WTC11 (cell line): Measurements from ENCODE around the gene DNAJC21. TPM values are rescaled to one million over a fixed set of nuclear protein-coding genes. Genes with fewer than 3 reads are reported as not detected.

Experiments
- ATAC-seq: fragments of 200-7000 bp; cut with Tn5 transposase; 2 replicates; pipeline ENCODE4 v1.10.0; 2021; ENCODE audit warnings: mild to moderate bottlenecking, moderate library complexity
- CTCF ChIA-PET: fragments of 300-600 bp; sonication (Branson Sonifier 250); formaldehyde crosslinking; loops from one replicate; lab custom pipeline; 2021; ENCODE audit warnings: antibody characterized with exemption; lab: Charles Lee
- POLR2A ChIA-PET: fragments of 350-600 bp; sonication (Branson Sonifier 250); formaldehyde crosslinking; loops from one replicate; lab custom pipeline; 2021; ENCODE audit warnings: antibody characterized with exemption; lab: Charles Lee
- DNase-seq: peaks from one replicate; pipeline ENCODE4 v3.0.0; 2021; ENCODE audit warnings: low spot score
- H3K27ac Mint-ChIP-seq: 2 replicates; pipeline ENCODE4 v1.8.0; 2021; ENCODE audit warnings: mixed read lengths
- H3K27me3 Mint-ChIP-seq: 2 replicates; pipeline ENCODE4 v1.8.0; 2021; ENCODE audit warnings: low read depth, mild to moderate bottlenecking, moderate library complexity, mixed read lengths
- H3K36me3 Mint-ChIP-seq: 2 replicates; pipeline ENCODE4 v1.8.0; 2021; ENCODE audit warnings: mixed read lengths
- H3K4me1 Mint-ChIP-seq: 2 replicates; pipeline ENCODE4 v1.8.0; 2022; ENCODE audit warnings: mixed read lengths
- H3K4me3 Mint-ChIP-seq: 2 replicates; pipeline ENCODE4 v1.8.0; 2021; ENCODE audit warnings: mild to moderate bottlenecking, moderate library complexity, mixed read lengths
- H3K9me3 Mint-ChIP-seq: 2 replicates; pipeline ENCODE4 v1.8.0; 2021; ENCODE audit warnings: mixed read lengths
- ARID4B ChIP-seq: sonication (generic); formaldehyde crosslinking; IDR thresholded peaks from 2 replicates; pipeline ENCODE4 v1.8.0; 2023; ENCODE audit warnings: missing genetic modification reagents, mild to moderate bottlenecking, borderline replicate concordance
- CREB1 ChIP-seq: sonication (generic); formaldehyde crosslinking; IDR thresholded peaks from 2 replicates; pipeline ENCODE4 v1.8.0; 2023; ENCODE audit warnings: mild to moderate bottlenecking, missing genetic modification reagents
- ELF4 ChIP-seq: sonication (generic); formaldehyde crosslinking; IDR thresholded peaks from 2 replicates; pipeline ENCODE4 v1.8.1; 2022; ENCODE audit warnings: low read depth, mild to moderate bottlenecking, moderate library complexity, missing genetic modification reagents
- ERG ChIP-seq: fragments of 250-450 bp; sonication (Bioruptor Pico); IDR thresholded peaks from 2 replicates; pipeline ENCODE4 v1.8.0; 2021; ENCODE audit warnings: mild to moderate bottlenecking
- ESRRA ChIP-seq: sonication (generic); formaldehyde crosslinking; IDR thresholded peaks from 2 replicates; pipeline ENCODE4 v1.8.1; 2022; ENCODE audit warnings: mild to moderate bottlenecking, missing genetic modification reagents, borderline replicate concordance
- ETV6 ChIP-seq: sonication (generic); formaldehyde crosslinking; IDR thresholded peaks from 2 replicates; pipeline ENCODE4 v1.8.1; 2022; ENCODE audit warnings: mild to moderate bottlenecking, missing genetic modification reagents
- FOXJ3 ChIP-seq: sonication (generic); formaldehyde crosslinking; IDR thresholded peaks from 2 replicates; pipeline ENCODE4 v1.9.0; 2021; ENCODE audit warnings: missing genetic modification reagents, mild to moderate bottlenecking, borderline replicate concordance
- GRHL2 ChIP-seq: fragments of 250-450 bp; sonication (Bioruptor Pico); IDR thresholded peaks from 2 replicates; pipeline ENCODE4 v1.8.0; 2022; ENCODE audit warnings: mild to moderate bottlenecking, moderate library complexity; ENCODE audit not compliant: insufficient replicate concordance, severe bottlenecking
- GTF2I ChIP-seq: fragments of 250-450 bp; sonication (Bioruptor Pico); conservative IDR thresholded peaks from 2 replicates; pipeline ENCODE4 v1.4.0; 2021; ENCODE audit warnings: mild to moderate bottlenecking
- JAZF1 ChIP-seq: fragments of 250-450 bp; sonication (Bioruptor Pico); IDR thresholded peaks from 2 replicates; pipeline ENCODE4 v1.9.0; 2021; ENCODE audit warnings: moderate library complexity, mild to moderate bottlenecking, inconsistent platforms
- KAT7 ChIP-seq: sonication (generic); formaldehyde crosslinking; IDR thresholded peaks from 2 replicates; pipeline ENCODE4 v1.8.1; 2023; ENCODE audit warnings: missing genetic modification reagents, mild to moderate bottlenecking, borderline replicate concordance
- NFE2L1 ChIP-seq: sonication (generic); formaldehyde crosslinking; IDR thresholded peaks from 2 replicates; pipeline ENCODE4 v1.8.1; 2023; ENCODE audit warnings: missing genetic modification reagents
- NFYB ChIP-seq: sonication (generic); formaldehyde crosslinking; conservative IDR thresholded peaks from 2 replicates; pipeline ENCODE4 v1.8.0; 2022; ENCODE audit warnings: low read depth, missing genetic modification reagents
- OVOL2 ChIP-seq: fragments of 250-450 bp; sonication (Bioruptor Pico); IDR thresholded peaks from 2 replicates; pipeline ENCODE4 v1.9.0; 2021; ENCODE audit warnings: mild to moderate bottlenecking, borderline replicate concordance
- RELA ChIP-seq: sonication (generic); formaldehyde crosslinking; IDR thresholded peaks from 2 replicates; pipeline ENCODE4 v1.8.1; 2022; ENCODE audit warnings: missing genetic modification reagents, mild to moderate bottlenecking, borderline replicate concordance
- SMAD4 ChIP-seq: sonication (generic); formaldehyde crosslinking; IDR thresholded peaks from 2 replicates; pipeline ENCODE4 v1.8.0; 2022; ENCODE audit warnings: mild to moderate bottlenecking, missing genetic modification reagents
- TEAD1 ChIP-seq: sonication (generic); formaldehyde crosslinking; IDR thresholded peaks from 2 replicates; pipeline ENCODE4 v1.8.0; 2022; ENCODE audit warnings: mild to moderate bottlenecking, missing genetic modification reagents
- ZNF317 ChIP-seq: sonication (generic); formaldehyde crosslinking; IDR thresholded peaks from 2 replicates; pipeline ENCODE4 v1.8.1; 2023; ENCODE audit warnings: low read depth, mild to moderate bottlenecking, moderate library complexity, missing genetic modification reagents, borderline replicate concordance
- ZNF671 ChIP-seq: fragments of 250-450 bp; sonication (Bioruptor Pico); IDR thresholded peaks from 2 replicates; pipeline ENCODE4 v1.8.0; 2021; ENCODE audit warnings: mild to moderate bottlenecking
- total RNA-seq: library from RNA; stranded (reverse); gene quantifications from 3 replicates; pipeline ENCODE4 v1.2.3, GENCODE V29; 2021
- TF ChIP-seq, protein P1 (sequence below): sonication (generic); formaldehyde crosslinking; IDR thresholded peaks from 2 replicates; pipeline ENCODE4 v1.8.1; 2022; ENCODE audit warnings: missing genetic modification reagents, borderline replicate concordance
- TF ChIP-seq, protein P2 (sequence below): fragments of 250-450 bp; sonication (Bioruptor Pico); IDR thresholded peaks from 2 replicates; pipeline ENCODE4 v1.9.0; 2021; ENCODE audit warnings: moderate library complexity, mild to moderate bottlenecking, inconsistent platforms, borderline replicate concordance
- TF ChIP-seq, protein P3 (sequence below): sonication (generic); formaldehyde crosslinking; IDR thresholded peaks from 2 replicates; pipeline ENCODE4 v1.8.1; 2022; ENCODE audit warnings: mild to moderate bottlenecking, moderate library complexity, missing genetic modification reagents

DNAJC21 gene
- total RNA-seq, 1 experiment from 2014 or later = 62.5 TPM

DNA sequence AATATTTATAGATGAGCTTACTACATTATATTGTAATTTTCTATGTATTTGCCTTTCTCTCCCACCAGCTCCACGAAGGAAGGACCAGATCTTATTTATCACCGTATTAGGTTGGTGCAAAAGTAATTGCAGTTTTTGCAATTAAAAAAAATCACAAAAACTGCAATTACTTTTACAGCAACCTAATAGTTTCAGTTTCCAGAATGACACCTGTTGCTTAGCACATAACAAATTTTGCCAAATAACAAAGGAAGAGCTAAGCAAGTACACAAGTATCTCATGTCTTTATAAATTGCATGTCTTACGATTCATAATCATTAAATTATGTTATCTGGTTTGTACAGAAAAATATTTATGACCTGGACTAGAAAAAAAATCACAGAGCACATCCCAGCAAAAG, 72.5 kb downstream of the DNAJC21 start:
- Mint-ChIP-seq H3K9me3 (no peaks in the 10 kb centered on the region; the same call in 1 of the 2 replicates), H3K27me3 (no peaks in the 10 kb centered on the region; the same call in 1 of the 2 replicates), H3K36me3 (no peaks in the 10 kb centered on the region), H3K27ac (no peak overlapping the region), H3K4me1 (peaks cover 18% of the 10 kb centered on the region), H3K4me3 (no peak overlapping the region)
- TF ChIP-seq ZNF671 (CRISPR knock-in tag) (no peak), KAT7 (CRISPR knock-in tag) (no peak), RELA (CRISPR knock-in tag) (no peak), GRHL2 (no peak), ESRRA (no peak), ELF4 (CRISPR knock-in tag) (no peak), OVOL2 (CRISPR knock-in tag) (no peak), NFE2L1 (CRISPR knock-in tag) (no peak), TEAD1 (CRISPR knock-in tag) (no peak), CREB1 (CRISPR knock-in tag) (no peak), JAZF1 (CRISPR knock-in tag) (no peak), ZNF317 (CRISPR knock-in tag) (no peak), ARID4B (CRISPR knock-in tag) (no peak), NFYB (no peak), FOXJ3 (CRISPR knock-in tag) (no peak)
- TF ChIP-seq, protein P1, sequence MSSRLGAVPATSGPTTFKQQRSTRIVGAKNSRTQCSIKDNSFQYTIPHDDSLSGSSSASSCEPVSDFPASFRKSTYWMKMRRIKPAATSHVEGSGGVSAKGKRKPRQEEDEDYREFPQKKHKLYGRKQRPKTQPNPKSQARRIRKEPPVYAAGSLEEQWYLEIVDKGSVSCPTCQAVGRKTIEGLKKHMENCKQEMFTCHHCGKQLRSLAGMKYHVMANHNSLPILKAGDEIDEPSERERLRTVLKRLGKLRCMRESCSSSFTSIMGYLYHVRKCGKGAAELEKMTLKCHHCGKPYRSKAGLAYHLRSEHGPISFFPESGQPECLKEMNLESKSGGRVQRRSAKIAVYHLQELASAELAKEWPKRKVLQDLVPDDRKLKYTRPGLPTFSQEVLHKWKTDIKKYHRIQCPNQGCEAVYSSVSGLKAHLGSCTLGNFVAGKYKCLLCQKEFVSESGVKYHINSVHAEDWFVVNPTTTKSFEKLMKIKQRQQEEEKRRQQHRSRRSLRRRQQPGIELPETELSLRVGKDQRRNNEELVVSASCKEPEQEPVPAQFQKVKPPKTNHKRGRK (CRISPR knock-in tag) = no peak
- POLR2A ChIA-PET = no interaction called here
- ATAC-seq (no peak), DNase-seq (no peak)
- CTCF ChIA-PET = interaction anchor here (0.5 to 2.9 kb wide), 10 partner anchors 8 to 1631 kb away, joined by 3 to 33 read pairs (median 4); partner anchors contain the start of genes BRIX1, DNAJC21 and RAD1

- Mint-ChIP-seq H3K27ac (no peak overlapping the region), H3K4me3 (no peak overlapping the region), H3K4me1 (peaks cover 18% of the 10 kb centered on the region), H3K36me3 (no peaks in the 10 kb centered on the region), H3K27me3 (no peaks in the 10 kb centered on the region; the same call in 1 of the 2 replicates), H3K9me3 (peaks cover 4% of the 10 kb centered on the region; the same call in 1 of the 2 replicates)
- POLR2A ChIA-PET = no interaction called here
- CTCF ChIA-PET = interaction anchor here (0.5 to 2.9 kb wide), 14 partner anchors 9 to 1632 kb away, joined by 3 to 33 read pairs (median 5); partner anchors contain the start of genes BRIX1, DNAJC21 and RAD1
- DNase-seq = no peak
- TF ChIP-seq FOXJ3 (CRISPR knock-in tag) (no peak), GTF2I (CRISPR knock-in tag) (no peak), SMAD4 (CRISPR knock-in tag) (no peak), ERG (CRISPR knock-in tag) (no peak), ETV6 (CRISPR knock-in tag) (no peak), RELA (CRISPR knock-in tag) (no peak)
- TF ChIP-seq, protein P2, sequence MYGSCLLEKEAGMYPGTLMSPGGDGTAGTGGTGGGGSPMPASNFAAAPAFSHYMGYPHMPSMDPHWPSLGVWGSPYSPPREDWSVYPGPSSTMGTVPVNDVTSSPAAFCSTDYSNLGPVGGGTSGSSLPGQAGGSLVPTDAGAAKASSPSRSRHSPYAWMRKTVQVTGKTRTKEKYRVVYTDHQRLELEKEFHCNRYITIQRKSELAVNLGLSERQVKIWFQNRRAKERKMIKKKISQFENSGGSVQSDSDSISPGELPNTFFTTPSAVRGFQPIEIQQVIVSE = no peak
- TF ChIP-seq, protein P3, sequence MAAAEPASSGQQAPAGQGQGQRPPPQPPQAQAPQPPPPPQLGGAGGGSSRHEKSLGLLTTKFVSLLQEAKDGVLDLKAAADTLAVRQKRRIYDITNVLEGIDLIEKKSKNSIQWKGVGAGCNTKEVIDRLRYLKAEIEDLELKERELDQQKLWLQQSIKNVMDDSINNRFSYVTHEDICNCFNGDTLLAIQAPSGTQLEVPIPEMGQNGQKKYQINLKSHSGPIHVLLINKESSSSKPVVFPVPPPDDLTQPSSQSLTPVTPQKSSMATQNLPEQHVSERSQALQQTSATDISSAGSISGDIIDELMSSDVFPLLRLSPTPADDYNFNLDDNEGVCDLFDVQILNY = no peak
- TF ChIP-seq, all 79 proteins: peak for 0
- ATAC-seq = no peak
Measured at GRCh38 chr5:35002459-35002858, 73.1 kb downstream of the DNAJC21 start.
